Sigmoid colon (tissue), 4 donors: Measurements from ENCODE around the gene CGB1.

Experiments
- CTCF ChIP-seq, 4 experiments: fragments of 450-650 bp in 3 of 4; fragments of 200-600 bp in 1 of 4; IDR thresholded peaks; one replicate each; pipeline ENCODE4 v1.5.1; 2016 to 2019; ENCODE audit warnings: antibody characterized with exemption in 4 of 4, mild to moderate bottlenecking in 3 of 4, moderate library complexity in 2 of 4
- EP300 ChIP-seq, 4 donors: sonication (generic); formaldehyde crosslinking; IDR thresholded peaks; one replicate each; pipeline ENCODE4 v1.6.1; 2017; ENCODE audit warnings: antibody characterized with exemption in 4 of 4
- POLR2A ChIP-seq, 2 donors: fragments of 450-650 bp; IDR thresholded peaks; one replicate each; pipeline ENCODE4 v1.6.1; 2016; ENCODE audit warnings: antibody characterized with exemption in 2 of 2, mild to moderate bottlenecking in 2 of 2, moderate library complexity in 2 of 2
- POLR2AphosphoS5 ChIP-seq, 4 donors: sonication (generic); formaldehyde crosslinking; IDR thresholded peaks; one replicate each; pipeline ENCODE4 v1.6.1; 2017; ENCODE audit warnings: antibody characterized with exemption in 4 of 4

GRCh38 chr19:49073514-49074378, 37.1 kb upstream of the CGB1 start:
- TF ChIP-seq CTCF (IDR thresholded peaks at IDR 0.05) (no peak), POLR2A (IDR thresholded peaks at IDR 0.05) (no peak), EP300 (IDR thresholded peaks at IDR 0.05) (no peak), POLR2AphosphoS5 (IDR thresholded peaks at IDR 0.05) (no peak)
